Right lobe of liver (tissue), 6 donors: ENCODE measurements around the gene PCDH15. TPM values are rescaled to one million over a fixed set of nuclear protein-coding genes. Genes with fewer than 3 reads are reported as not detected.

ENCODE experiments used
- ATAC-seq, 4 donors: fragments of 200-7000 bp; cut with Tn5 transposase; one replicate each; pipeline ENCODE4 v1.9.1; 2020; ENCODE audit warnings: mild to moderate bottlenecking in 4 of 4, moderate library complexity in 4 of 4
- DNase-seq, 3 donors: peaks; one replicate each; pipeline ENCODE4 v3.0.0-alpha.2; 2020
- H3K27ac ChIP-seq, 3 donors: fragments of 200-600 bp; one replicate each; pipeline ENCODE4 v1.8.0; 2022
- H3K27me3 ChIP-seq, 2 donors: fragments of 200-600 bp; one replicate each; pipeline ENCODE4 v1.8.0; 2022
- H3K36me3 ChIP-seq, 4 donors: fragments of 200-600 bp; sonication (generic) in 1 of 4; one replicate each; pipeline versions ENCODE4 v1.5.1 to v1.8.0; 2017 to 2022; ENCODE audit warnings: control low read depth in 1 of 4
- H3K4me1 ChIP-seq, 4 donors: fragments of 200-600 bp; sonication (generic) in 1 of 4; one replicate each; pipeline versions ENCODE4 v1.5.1 to v1.8.0; 2017 to 2022; ENCODE audit warnings: control low read depth in 1 of 4
- H3K4me3 ChIP-seq, 3 donors: fragments of 200-600 bp; one replicate each; pipeline ENCODE4 v1.8.0; 2022
- H3K9me3 ChIP-seq, 4 donors: fragments of 200-600 bp; sonication (generic) in 1 of 4; one replicate each; pipeline versions ENCODE4 v1.5.1 to v1.8.0; 2017 to 2022; ENCODE audit warnings: control low read depth in 1 of 4
- CTCF ChIP-seq, 4 donors: fragments of 200-600 bp in 3 of 4; fragments of 450-650 bp in 1 of 4; IDR thresholded peaks; one replicate each; pipeline versions ENCODE4 v1.5.1 to v1.8.0; 2016 to 2022; ENCODE audit warnings: antibody characterized with exemption in 4 of 4, mild to moderate bottlenecking in 2 of 4
- POLR2A ChIP-seq: fragments of 450-650 bp; IDR thresholded peaks from one replicate; pipeline ENCODE4 v1.6.1; 2017; ENCODE audit warnings: antibody characterized with exemption, mild to moderate bottlenecking
- WGBS: methylation state at CpG from one replicate; pipeline ENCODE4 v1.1.6; 2018; ENCODE audit warnings: low coverage, low lambda C conversion rate; ENCODE audit not compliant: insufficient coverage; ENCODE audit errors: missing lambda C conversion rate; 5-methylcytosine and 5-hydroxymethylcytosine counted together
- intact Hi-C, 2 donors: fragments of 100-400 bp; cut with DNase I; formaldehyde crosslinking; loops; one replicate each; pipeline versions ENCODE4 v1.11.2 to v1.14.1; 2022
- total RNA-seq, 6 experiments: library from RNA; depleted of rRNA in 2 of 6; stranded (reverse); fragments of >200 nt in 2 of 6; fragmentation: NEBNext Ultra II Directional in 3 of 6; extraction: Animal tissue kit (Norgen Biotek cat#: 25700) in 3 of 6; gene quantifications; one replicate each; pipeline versions ENCODE4 v1.1.0 to v1.2.4, GENCODE V29; 2016 to 2023
- donor health status: DM: no; HTN: yes; CAD: no.
- donor health status: DM: no; HTN: no; CAD: no.
- donor health status: DM: no; HTN: no; CAD: no.
- donor health status: DM: no; HTN: yes; CAD: no.
- donor health status: DM: no; HTN: yes; CAD: no.

Gene PCDH15
- total RNA-seq, 6 experiments from 2014 or later = not detected

DNA sequence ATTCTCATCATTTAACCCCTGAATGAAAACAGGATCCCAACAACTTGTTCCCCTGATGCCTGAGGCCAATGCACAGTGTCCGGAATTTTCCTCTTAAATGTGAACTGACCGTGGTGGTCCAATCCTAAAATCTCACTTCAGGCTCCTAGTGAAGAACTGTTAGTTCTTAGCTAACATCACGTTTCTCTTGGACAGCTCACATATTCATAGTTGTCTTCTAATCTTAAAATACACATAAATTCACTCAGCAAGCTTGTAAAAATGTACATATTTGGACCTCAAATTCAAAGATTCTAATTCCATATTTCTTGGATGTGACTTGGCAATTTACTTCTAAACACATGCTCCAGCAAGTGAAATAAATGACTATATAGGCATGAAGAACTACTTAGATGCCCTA lies 297.2 kb downstream of the PCDH15 start:
- no peak overlapping the region for H3K27ac ChIP-seq
- H3K4me3 ChIP-seq = no peak overlapping the region
- ATAC-seq (no peak), DNase-seq (no peak)
- no peaks in the 10 kb centered on the region for H3K9me3 ChIP-seq
- no peaks in the 10 kb centered on the region for H3K36me3 ChIP-seq
- no peak for TF ChIP-seq POLR2A
- intact Hi-C loops = no loop called here
- H3K4me1 ChIP-seq = no peaks in the 10 kb centered on the region
- no peaks in the 10 kb centered on the region for H3K27me3 ChIP-seq
- WGBS = 67% methylated on average over 3 of the region's 3 CpGs

DNA sequence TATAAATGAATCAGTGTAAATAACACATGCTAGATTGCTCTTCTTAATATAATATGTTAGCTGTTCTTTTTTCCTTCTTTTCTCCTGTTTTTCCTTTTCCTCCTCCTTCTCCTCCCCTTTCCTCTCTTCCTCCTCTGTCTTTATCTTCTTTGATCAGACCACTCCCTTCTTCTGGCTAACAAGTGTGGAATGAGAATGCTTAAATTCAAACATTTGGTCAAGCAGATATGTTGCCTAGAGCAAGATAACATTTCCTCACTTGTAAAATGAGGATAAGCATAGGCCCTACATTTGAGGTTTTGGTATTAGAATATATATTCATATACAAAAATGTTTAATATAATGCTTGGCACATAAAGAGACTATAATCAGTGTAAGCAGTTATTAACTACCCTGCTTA lies 299.1 kb downstream of the PCDH15 start:
- ATAC-seq (no peak), DNase-seq (no peak)
- intact Hi-C loops = no loop called here
- no peaks in the 10 kb centered on the region for H3K27me3 ChIP-seq
- H3K36me3 ChIP-seq = no peaks in the 10 kb centered on the region
- H3K27ac ChIP-seq = no peak overlapping the region
- no peak for TF ChIP-seq POLR2A
- TF ChIP-seq CTCF (IDR thresholded peaks at IDR 0.05) = no peak
- no peaks in the 10 kb centered on the region for H3K9me3 ChIP-seq
- no peaks in the 10 kb centered on the region for H3K4me1 ChIP-seq
- no peak overlapping the region for H3K4me3 ChIP-seq

DNA sequence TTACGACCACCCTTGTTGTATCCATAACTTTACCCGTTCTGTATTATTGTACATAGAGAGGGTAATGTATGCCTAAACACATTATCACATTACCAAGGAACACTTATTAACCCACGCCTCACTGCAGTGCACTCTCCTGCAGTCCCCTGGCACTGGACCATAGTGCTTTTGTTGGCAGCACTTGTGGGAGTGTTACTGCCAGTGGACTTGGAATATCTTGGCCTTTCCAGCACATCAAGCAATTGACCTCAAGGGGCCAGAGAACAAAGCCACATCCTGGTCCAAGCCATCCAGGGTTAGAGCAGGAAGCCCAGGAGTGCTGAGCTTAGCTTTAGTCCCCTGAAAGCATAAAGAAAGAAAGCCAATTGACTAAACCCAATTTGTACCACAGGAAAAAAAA lies 304.2 kb downstream of the PCDH15 start:
- no peaks in the 10 kb centered on the region for H3K9me3 ChIP-seq
- H3K4me1 ChIP-seq = no peaks in the 10 kb centered on the region
- H3K4me3 ChIP-seq = no peak overlapping the region
- intact Hi-C loops = no loop called here
- ATAC-seq = no peak
- no peak for DNase-seq
- no peak overlapping the region for H3K27ac ChIP-seq
- 62% methylated on average over 3 of the region's 3 CpGs for WGBS
- TF ChIP-seq CTCF (IDR thresholded peaks at IDR 0.05) = no peak
- TF ChIP-seq POLR2A = no peak
- no peaks in the 10 kb centered on the region for H3K27me3 ChIP-seq
- H3K36me3 ChIP-seq = no peaks in the 10 kb centered on the region

GRCh38 chr10:54487743-54488142 lies 313.3 kb downstream of the PCDH15 start:
- WGBS = 27% methylated on average over 2 of the region's 2 CpGs
- H3K36me3 ChIP-seq = no peaks in the 10 kb centered on the region
- H3K27me3 ChIP-seq = no peaks in the 10 kb centered on the region
- H3K9me3 ChIP-seq = no peaks in the 10 kb centered on the region
- H3K4me1 ChIP-seq = no peaks in the 10 kb centered on the region
- H3K27ac ChIP-seq = no peak overlapping the region
- ATAC-seq (no peak), DNase-seq (no peak)
- TF ChIP-seq CTCF (IDR thresholded peaks at IDR 0.05) = no peak
- no peak for TF ChIP-seq POLR2A
- intact Hi-C loops = no loop called here
- H3K4me3 ChIP-seq = no peak overlapping the region

- Histone ChIP-seq H3K4me1 (no peaks in the 10 kb centered on the region), H3K27ac (no peak overlapping the region), H3K9me3 (no peaks in the 10 kb centered on the region), H3K27me3 (no peaks in the 10 kb centered on the region), H3K4me3 (no peak overlapping the region), H3K36me3 (no peaks in the 10 kb centered on the region)
- 44% methylated on average over 2 of the region's 2 CpGs for WGBS
- no peak for TF ChIP-seq POLR2A
- no peak for TF ChIP-seq CTCF (IDR thresholded peaks at IDR 0.05)
- intact Hi-C loops = no loop called here
- no peak for DNase-seq
- ATAC-seq = no peak
Observed at GRCh38 chr10:54485971-54486370, 315.1 kb downstream of the PCDH15 start.
